SU-DHL-6 (cell line): ENCODE results near the gene ITPR3.

Experiments
- H2AFZ ChIP-seq: fragments of 200-600 bp; sonication (generic); 2 replicates; pipeline ENCODE4 v1.6.1; 2014; ENCODE audit warnings: low read depth, mild to moderate bottlenecking, moderate library complexity, mixed read lengths, antibody characterized with exemption, low read length; ENCODE audit not compliant: severe bottlenecking
- H3F3A ChIP-seq: fragments of 200-600 bp; shearing (Covaris generic); 2 replicates; pipeline ENCODE4 v1.6.0; 2016; ENCODE audit warnings: antibody characterized with exemption, mild to moderate bottlenecking; ENCODE audit not compliant: insufficient read depth
- H3K27ac ChIP-seq: fragments of 200-600 bp; sonication (generic); 2 replicates; pipeline ENCODE4 v1.5.1; 2016; ENCODE audit warnings: low read depth, mild to moderate bottlenecking, low read length, moderate library complexity, mixed read lengths
- H3K27me3 ChIP-seq: fragments of 200-600 bp; sonication (generic), shearing (Covaris generic); 2 replicates; pipeline ENCODE4 v1.6.0; 2014; ENCODE audit warnings: mild to moderate bottlenecking, low read length
- H3K36me3 ChIP-seq: fragments of 200-600 bp; sonication (generic); 2 replicates; pipeline ENCODE4 v1.6.1; 2014; ENCODE audit warnings: mild to moderate bottlenecking, low read length, mixed read lengths
- H3K4me2 ChIP-seq: fragments of 300-600, 200-600 bp; shearing (Covaris generic), sonication (generic); 2 replicates; pipeline ENCODE4 v1.6.0; 2014; ENCODE audit warnings: low read length, low read depth, mild to moderate bottlenecking; ENCODE audit not compliant: poor library complexity, severe bottlenecking
- H3K4me3 ChIP-seq: fragments of 200-600 bp; sonication (generic); 2 replicates; pipeline ENCODE4 v1.5.1; 2014; ENCODE audit warnings: antibody characterized with exemption, low read length, mild to moderate bottlenecking, mixed read lengths; ENCODE audit not compliant: insufficient read depth, poor library complexity, severe bottlenecking
- H3K79me2 ChIP-seq: fragments of 200-600 bp; sonication (generic); 2 replicates; pipeline ENCODE4 v1.6.1; 2014; ENCODE audit warnings: mild to moderate bottlenecking, low read length, moderate library complexity; ENCODE audit not compliant: insufficient read depth
- H3K9ac ChIP-seq: fragments of 200-600 bp; sonication (generic); 2 replicates; pipeline ENCODE4 v1.7.0; 2014; ENCODE audit warnings: mild to moderate bottlenecking, low read length
- H3K9me2 ChIP-seq: fragments of 200-600 bp; sonication (generic); replicated peaks from 2 replicates; pipeline ENCODE4 v1.6.1; 2014; ENCODE audit warnings: low read length; ENCODE audit not compliant: insufficient read depth
- H3K9me3 ChIP-seq: fragments of 200-600 bp; sonication (generic); 2 replicates; pipeline ENCODE4 v1.6.1; 2014; ENCODE audit warnings: low read length, mixed read lengths; ENCODE audit not compliant: insufficient read depth
- H4K20me1 ChIP-seq: fragments of 200-600 bp; sonication (generic); 2 replicates; pipeline ENCODE4 v1.6.1; 2014; ENCODE audit warnings: low read depth, mild to moderate bottlenecking, antibody characterized with exemption, low read length, moderate library complexity, mixed read lengths
- EZH2phosphoT487 ChIP-seq: fragments of 200-600 bp; sonication (generic), shearing (Covaris generic); conservative IDR thresholded peaks from 2 replicates; pipeline ENCODE4 v1.6.1; 2018; ENCODE audit warnings: mild to moderate bottlenecking, antibody characterized with exemption, low read length, moderate library complexity, mixed read lengths
- TF ChIP-seq, protein P1 (sequence below): fragments of 200-600 bp; sonication (generic); IDR thresholded peaks from one replicate; pipeline ENCODE4 v1.5.1; 2017; ENCODE audit warnings: antibody characterized with exemption, mild to moderate bottlenecking, low read length, moderate library complexity; ENCODE audit not compliant: insufficient read depth, poor library complexity, severe bottlenecking

Gene ITPR3

GRCh38 chr6:33604941-33605854 lies 15.9 kb upstream of the ITPR3 start:
- no peaks in the 10 kb centered on the region for H4K20me1 ChIP-seq
- H2AFZ ChIP-seq, result no peak overlapping the region
- H3K36me3 ChIP-seq, result no peaks in the 10 kb centered on the region
- H3K4me3 ChIP-seq, result no peak overlapping the region
- H3K9me3 ChIP-seq, result no peaks in the 10 kb centered on the region
- no peaks in the 10 kb centered on the region for H3K9me2 ChIP-seq
- TF ChIP-seq, protein P1, sequence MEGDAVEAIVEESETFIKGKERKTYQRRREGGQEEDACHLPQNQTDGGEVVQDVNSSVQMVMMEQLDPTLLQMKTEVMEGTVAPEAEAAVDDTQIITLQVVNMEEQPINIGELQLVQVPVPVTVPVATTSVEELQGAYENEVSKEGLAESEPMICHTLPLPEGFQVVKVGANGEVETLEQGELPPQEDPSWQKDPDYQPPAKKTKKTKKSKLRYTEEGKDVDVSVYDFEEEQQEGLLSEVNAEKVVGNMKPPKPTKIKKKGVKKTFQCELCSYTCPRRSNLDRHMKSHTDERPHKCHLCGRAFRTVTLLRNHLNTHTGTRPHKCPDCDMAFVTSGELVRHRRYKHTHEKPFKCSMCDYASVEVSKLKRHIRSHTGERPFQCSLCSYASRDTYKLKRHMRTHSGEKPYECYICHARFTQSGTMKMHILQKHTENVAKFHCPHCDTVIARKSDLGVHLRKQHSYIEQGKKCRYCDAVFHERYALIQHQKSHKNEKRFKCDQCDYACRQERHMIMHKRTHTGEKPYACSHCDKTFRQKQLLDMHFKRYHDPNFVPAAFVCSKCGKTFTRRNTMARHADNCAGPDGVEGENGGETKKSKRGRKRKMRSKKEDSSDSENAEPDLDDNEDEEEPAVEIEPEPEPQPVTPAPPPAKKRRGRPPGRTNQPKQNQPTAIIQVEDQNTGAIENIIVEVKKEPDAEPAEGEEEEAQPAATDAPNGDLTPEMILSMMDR, result no peak
- no peak for TF ChIP-seq EZH2phosphoT487
- no peak overlapping the region for H3K27ac ChIP-seq
- no peaks in the 10 kb centered on the region for H3K79me2 ChIP-seq
- H3K9ac ChIP-seq, result no peak overlapping the region
- peaks cover 2% of the 10 kb centered on the region; the same call in 1 of the 2 replicates for H3K27me3 ChIP-seq
- H3K4me2 ChIP-seq, result no peak overlapping the region
- no peaks in the 10 kb centered on the region for H3F3A ChIP-seq

- Histone ChIP-seq H2AFZ (no peak overlapping the region), H3K27ac (no peak overlapping the region)
Observed at GRCh38 chr6:33606642-33607041, 14.5 kb upstream of the ITPR3 start.

DNA sequence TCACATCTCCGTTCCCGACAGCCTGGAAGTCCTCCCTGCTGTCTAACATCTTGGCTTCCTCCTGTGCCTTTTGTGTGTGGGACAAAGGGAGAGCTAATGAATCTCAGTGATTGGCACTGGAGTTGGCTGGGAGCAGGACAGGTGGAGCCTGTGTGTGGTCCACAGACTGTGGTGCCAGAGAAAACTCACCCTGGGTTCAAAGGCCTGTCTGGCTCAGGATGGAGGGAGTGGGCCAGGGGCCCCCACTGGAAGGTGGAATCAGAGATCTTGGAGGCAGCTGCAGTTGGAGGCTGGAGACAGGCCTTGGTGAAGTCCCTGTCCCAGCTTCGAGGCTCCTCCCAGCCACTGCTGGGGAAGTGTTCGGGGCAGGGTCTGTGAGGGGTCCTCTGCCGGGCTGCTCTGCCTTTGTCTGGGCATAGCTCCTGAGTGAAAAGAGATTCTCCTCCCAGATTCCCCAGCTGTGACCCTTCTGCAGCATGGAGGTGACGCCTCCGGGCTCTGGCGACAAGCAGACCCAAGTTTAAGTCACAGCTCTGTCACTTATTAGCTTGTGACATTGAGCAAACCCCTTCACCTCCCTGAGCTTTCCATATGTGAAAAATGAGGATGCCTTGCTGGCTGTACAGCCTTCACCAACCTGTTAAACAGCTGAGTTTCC lies 13.9 kb upstream of the ITPR3 start:
- H3K4me3 ChIP-seq, result no peak overlapping the region
- no peaks in the 10 kb centered on the region for H3K27me3 ChIP-seq
- no peaks in the 10 kb centered on the region for H3K36me3 ChIP-seq
- no peak overlapping the region for H3K27ac ChIP-seq
- H4K20me1 ChIP-seq, result no peaks in the 10 kb centered on the region
- no peak overlapping the region for H3K9ac ChIP-seq
- H3F3A ChIP-seq, result no peaks in the 10 kb centered on the region
- H3K9me2 ChIP-seq, result no peaks in the 10 kb centered on the region
- no peak overlapping the region for H3K4me2 ChIP-seq
- no peaks in the 10 kb centered on the region for H3K9me3 ChIP-seq
- no peak overlapping the region for H2AFZ ChIP-seq
- TF ChIP-seq, protein P1, result no peak
- H3K79me2 ChIP-seq, result no peaks in the 10 kb centered on the region

More at GRCh38 chr6:33606642-33607041, 14.5 kb upstream of the ITPR3 start:
- Histone ChIP-seq H3F3A (no peaks in the 10 kb centered on the region), H3K9ac (no peak overlapping the region), H3K79me2 (no peaks in the 10 kb centered on the region), H3K9me2 (no peaks in the 10 kb centered on the region), H4K20me1 (no peaks in the 10 kb centered on the region), H3K36me3 (no peaks in the 10 kb centered on the region), H3K9me3 (no peaks in the 10 kb centered on the region), H3K27me3 (no peaks in the 10 kb centered on the region), H3K4me3 (no peak overlapping the region), H3K4me2 (no peak overlapping the region)
- TF ChIP-seq, protein P1, result no peak
- TF ChIP-seq EZH2phosphoT487, result no peak
